NT2/D1 (cell line): ENCODE measurements around the gene HMCES.

Source experiments
- SUZ12 ChIP-seq: IDR thresholded peaks from 2 replicates; pipeline ENCODE4 v1.6.1; 2011; ENCODE audit not compliant: insufficient read length, insufficient read depth; ENCODE audit errors: extremely low read depth
- YY1 ChIP-seq: IDR thresholded peaks from 2 replicates; pipeline ENCODE4 v1.6.1; 2011; ENCODE audit not compliant: insufficient read length, insufficient read depth
- ZNF274 ChIP-seq: IDR thresholded peaks from 2 replicates; pipeline ENCODE4 v1.6.1; 2011; ENCODE audit warnings: mild to moderate bottlenecking, low read depth, low read length

DNA sequence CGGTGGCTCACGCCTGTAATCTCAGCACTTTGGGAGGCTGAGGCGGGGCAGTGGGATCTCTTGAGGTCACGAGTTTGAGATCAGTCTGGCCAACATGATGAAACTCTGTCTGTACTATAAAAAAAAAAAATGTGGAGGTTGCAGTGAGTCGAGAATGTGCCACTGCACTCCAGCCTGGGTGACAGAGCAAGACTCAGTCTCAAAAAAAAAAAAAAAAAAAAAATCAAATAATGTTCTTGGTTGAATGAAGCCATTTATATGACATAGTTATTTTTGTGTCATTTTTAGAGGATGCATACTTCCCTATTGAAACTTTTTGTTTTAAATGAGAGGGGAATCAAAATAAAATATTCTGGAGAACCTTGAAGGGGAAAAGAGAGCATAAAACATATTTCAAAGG lies 3.1 kb downstream of the HMCES start:
- TF ChIP-seq YY1 (no peak), SUZ12 (no peak), ZNF274 (no peak)
